K562 (cell line): ENCODE results near the gene TBC1D5. TPM values are rescaled to one million over a fixed set of nuclear protein-coding genes. Genes with fewer than 3 reads are reported as not detected.

Experiments used
- ATAC-seq: fragments of 200-7000 bp; cut with Tn5 transposase; 3 replicates; pipeline ENCODE4 v1.9.1; 2020; ENCODE audit warnings: moderate library complexity
- BruUV-seq: library from RNA; stranded (reverse); fragments of 400-500 nt; replicated peaks from 2 replicates; lab custom pipeline; 2021; lab: Mats Ljungman, UMichigan
- CTCF ChIA-PET: fragments of 300-600 bp; formaldehyde crosslinking; extraction: SDS; loops from one replicate; lab custom pipeline; 2021; ENCODE audit warnings: low intra/inter-chr PET ratio; lab: Yijun Ruan, JAX
- POLR2A ChIA-PET: fragments of 300-600, 350-650 bp; sonication (Branson Sonifier 250); formaldehyde crosslinking; extraction: SDS; loops from one replicate; lab custom pipeline; 2021; ENCODE audit warnings: antibody characterized with exemption, inconsistent platforms; lab: Yijun Ruan, JAX
- DNase-seq, 4 experiments: peaks; one replicate each; pipeline versions ENCODE4 v3.0.0 to v3.0.0-alpha.2; 2011 to 2018; ENCODE audit warnings: low spot score in 3 of 4, mixed read lengths in 3 of 4; ENCODE audit errors: extremely low read depth in 1 of 4
- FAIRE-seq: peaks from 2 replicates; lab custom pipeline; 2011; peaks lifted over from hg19 to GRCh38; lab: Jason Lieb, UNC
- H2AFZ ChIP-seq: 2 replicates; pipeline ENCODE4 v1.6.0; 2011; ENCODE audit warnings: low read depth, low read length, control low read depth, inconsistent platforms
- H3K27ac ChIP-seq: fragments of 200-600 bp; 3 replicates; pipeline ENCODE4 v1.8.0; 2011; ENCODE audit warnings: low read depth, mild to moderate bottlenecking, control low read depth, inconsistent platforms, low read length, moderate library complexity, mixed read lengths; ENCODE audit errors: extremely low read depth
- H3K27me3 ChIP-seq, 2 experiments: fragments of 300-600 bp in 1 of 2; 2 replicates in 1 of 2; 3 replicates in 1 of 2; pipeline versions ENCODE4 v1.6.0 to v1.8.0; 2011; ENCODE audit warnings: inconsistent platforms in 2 of 2, low read length in 2 of 2, mild to moderate bottlenecking in 1 of 2, mixed read lengths in 1 of 2, moderate library complexity in 1 of 2; ENCODE audit not compliant: control insufficient read depth in 2 of 2, insufficient read depth in 2 of 2
- H3K36me3 ChIP-seq: fragments of 300-600 bp; 3 replicates; pipeline ENCODE4 v1.8.0; 2011; ENCODE audit warnings: mild to moderate bottlenecking, low read length, inconsistent platforms; ENCODE audit not compliant: control insufficient read depth, insufficient read depth
- H3K4me1 ChIP-seq, 2 experiments: fragments of 200-600 bp in 1 of 2; replicated peaks in 1 of 2; 2 replicates in 1 of 2; 3 replicates in 1 of 2; pipeline versions ENCODE4 v1.5.1 to v1.8.0; 2011; ENCODE audit warnings: inconsistent platforms in 2 of 2, low read length in 2 of 2, mild to moderate bottlenecking in 1 of 2, mixed read lengths in 1 of 2, moderate library complexity in 1 of 2; ENCODE audit not compliant: control insufficient read depth in 2 of 2, insufficient read depth in 2 of 2
- H3K4me2 ChIP-seq: 2 replicates; pipeline ENCODE4 v1.6.1; 2011; ENCODE audit warnings: low read length, control low read depth, inconsistent platforms, mixed read lengths; ENCODE audit not compliant: insufficient read depth
- H3K4me3 ChIP-seq: fragments of 200-600 bp; sonication (generic), shearing (Covaris generic); 2 replicates; pipeline ENCODE4 v1.5.1; 2016; ENCODE audit warnings: control low read depth, inconsistent platforms
- H3K79me2 ChIP-seq: fragments of 200-600 bp; 3 replicates; pipeline ENCODE4 v1.8.0; 2011; ENCODE audit warnings: low read length, inconsistent platforms; ENCODE audit not compliant: control insufficient read depth, insufficient read depth
- H3K9ac ChIP-seq, 2 experiments: 2 replicates each; pipeline versions ENCODE4 v1.6.0 to v1.6.1; 2011; ENCODE audit warnings: low read depth in 2 of 2, low read length in 2 of 2, control low read depth in 1 of 2, inconsistent platforms in 1 of 2, mild to moderate bottlenecking in 1 of 2, mixed read lengths in 1 of 2; ENCODE audit not compliant: insufficient read depth in 1 of 2
- H3K9me1 ChIP-seq: one replicate; pipeline ENCODE4 v1.6.0; 2011; ENCODE audit warnings: inconsistent platforms, mild to moderate bottlenecking, low read length, moderate library complexity; ENCODE audit not compliant: control insufficient read depth, insufficient read depth
- H3K9me3 ChIP-seq: replicated peaks from 2 replicates; pipeline ENCODE4 v1.5.1; 2011; ENCODE audit warnings: low read depth, low read length, inconsistent platforms; ENCODE audit not compliant: control insufficient read depth, insufficient read depth
- H4K20me1 ChIP-seq: replicated peaks from 2 replicates; pipeline ENCODE4 v1.6.1; 2011; ENCODE audit warnings: low read length, inconsistent platforms, mixed read lengths; ENCODE audit not compliant: control insufficient read depth, insufficient read depth
- DPF2 ChIP-seq: fragments of 450-650 bp; IDR thresholded peaks from 2 replicates; pipeline ENCODE4 v1.6.1; 2016
- E4F1 ChIP-seq: fragments of 250-450 bp; sonication (Bioruptor Pico); IDR thresholded peaks from 2 replicates; pipeline ENCODE4 v1.5.0; 2021; ENCODE audit warnings: mild to moderate bottlenecking, borderline replicate concordance
- TARDBP ChIP-seq: fragments of 450-650 bp; IDR thresholded peaks from 2 replicates; pipeline ENCODE4 v1.6.1; 2016
- TBP ChIP-seq: optimal IDR thresholded peaks from 2 replicates; pipeline ENCODE3; 2011; ENCODE audit warnings: low read depth, low read length, improper control_type of control experiment
- XRCC4 ChIP-seq: IDR thresholded peaks from one replicate; pipeline ENCODE4 v1.6.1; 2011; ENCODE audit not compliant: insufficient read depth, insufficient read length; ENCODE audit errors: extremely low read depth
- ZBTB2 ChIP-seq: fragments of 450-650 bp; IDR thresholded peaks from 2 replicates; pipeline ENCODE4 v1.6.1; 2016; ENCODE audit warnings: antibody characterized with exemption
- ZNF134 ChIP-seq: fragments of 250-450 bp; sonication (Bioruptor Pico); conservative IDR thresholded peaks from 2 replicates; pipeline ENCODE4 v1.4.0; 2020
- WGBS: fragments of 100-300 bp; shearing (Covaris generic); methylation state at CpG from one replicate; pipeline ENCODE4 v1.1.6; 2016; ENCODE audit warnings: low coverage, mixed read lengths; ENCODE audit not compliant: insufficient coverage; ENCODE audit errors: missing lambda C conversion rate; 5-methylcytosine and 5-hydroxymethylcytosine counted together
- in situ Hi-C: fragments of 300-500 bp; cut with MboI; formaldehyde crosslinking; loops from 4 replicates; pipeline ENCODE4 v1.15.0; 2018; ENCODE audit warnings: inconsistent platforms, mixed read lengths
- intact Hi-C: fragments of 100-400 bp; cut with micrococcal nuclease; formaldehyde crosslinking; loops from 2 replicates; pipeline ENCODE4 v1.14.2; 2022
- polyA plus RNA-seq, 8 experiments: library from polyadenylated mRNA; depleted of rRNA in 4 of 8; stranded (reverse) in 5 of 8; unstranded in 3 of 8; fragments of >200 nt; fragmentation: Nextera tagmentation in 2 of 8; fragmentation: Illumina TruSeq in 1 of 8; extraction: Ambion mirVana in 2 of 8; extraction: Trizol in 1 of 8; gene quantifications; 2 replicates each; pipeline versions ENCODE4 v1.2.1 to v1.2.3, GENCODE V29; 2011 to 2014; ENCODE audit warnings: inconsistent platforms in 1 of 8, missing spikeins in 1 of 8
- total RNA-seq, 7 experiments: library from RNA; depleted of rRNA in 6 of 7; stranded (reverse); fragments of >200 nt in 6 of 7; fragmentation: Illumina TruSeq in 2 of 7; extraction: Trizol in 2 of 7; gene quantifications; 2 replicates each; pipeline versions ENCODE4 v1.2.1 to v1.2.3, GENCODE V29; 2011 to 2021; ENCODE audit warnings: low replicate concordance in 1 of 7

TBC1D5 gene
- total and polyA plus RNA-seq, 9 of the 15 experiments (the other 6 are each of a cell fraction or from before 2014, with no cell fraction given) = 2.9 to 38.1 (median 25.6) TPM

GRCh38 chr3:17141699-17142098, 600.7 kb downstream of the TBC1D5 start:
- in situ Hi-C loops (no loop called here), intact Hi-C loops (no loop called here)
- H3K4me3 ChIP-seq = no peak overlapping the region
- ChIA-PET POLR2A (interaction anchor here (0.6 kb wide), 1 partner anchor 18 kb away, joined by 3 read pairs; no protein-coding TSS in a partner anchor), CTCF (no interaction called here)
- peaks cover 40 to 88% of the 10 kb centered on the region in 2 experiments; a peak in 4 of 5 replicates for H3K27me3 ChIP-seq
- no peaks in the 10 kb centered on the region for H3K9me3 ChIP-seq
- H3K27ac ChIP-seq = no peak overlapping the region
- 25% methylated on average over 4 of the region's 4 CpGs for WGBS
- BruUV-seq = no TSS peak
- ATAC-seq = no peak
- TF ChIP-seq ZBTB2 (no peak), ZNF134 (CRISPR knock-in tag) (no peak), E4F1 (no peak), TARDBP (no peak), DPF2 (no peak), XRCC4 (no peak), TBP (no peak)
- TF ChIP-seq, all 486 proteins: peak for 0
- Histone ChIP-seq H2AFZ (no peak overlapping the region), H4K20me1 (no peaks in the 10 kb centered on the region), H3K9me1 (no peaks in the 10 kb centered on the region), H3K9ac (no peak overlapping the region), H3K79me2 (no peaks in the 10 kb centered on the region), H3K4me1 (no peaks in the 10 kb centered on the region), H3K36me3 (no peaks in the 10 kb centered on the region), H3K4me2 (no peak overlapping the region)
- DNase-seq (no peak), FAIRE-seq (no peak)
